GM18873 (cell line): Measurements from ENCODE around the gene PPARG.
"Not testable (repeated sequence)": the region's sequence is repeated elsewhere in the genome, so short reads cannot be mapped to it uniquely, and the experiment has no call there.

ENCODE experiments used
- ATAC-seq: cut with Tn5 transposase; IDR thresholded peaks from one replicate; pipeline ENCODE4 v1.9.1; 2021; ENCODE audit warnings: mild to moderate bottlenecking, moderate library complexity, moderate number of reproducible peaks; ENCODE audit not compliant: unreplicated experiment, low FRiP score

Gene PPARG

GRCh38 chr3:12437221-12437605, 148.3 kb downstream of the PPARG start:
- ATAC-seq: no peak

GRCh38 chr3:12437861-12438260, 149.0 kb downstream of the PPARG start:
- ATAC-seq: no peak

- ATAC-seq: no peak
These were observed 149.4 kb downstream of the PPARG start for GRCh38 chr3:12438318-12438717.

GRCh38 chr3:12439161-12439940, 150.5 kb downstream of the PPARG start:
- no peak for ATAC-seq

- no peak for ATAC-seq
These were observed 152.3 kb downstream of the PPARG start for GRCh38 chr3:12440927-12441714.

- ATAC-seq: no peak
These were observed 154.0 kb downstream of the PPARG start for GRCh38 chr3:12442654-12443501.

GRCh38 chr3:12443781-12444522, 155.1 kb downstream of the PPARG start:
- ATAC-seq: no peak

- ATAC-seq: no peak
These were observed 156.0 kb downstream of the PPARG start for GRCh38 chr3:12444582-12445471.

GRCh38 chr3:12445523-12446240, 156.8 kb downstream of the PPARG start:
- ATAC-seq: no peak

GRCh38 chr3:12446298-12446697, 157.4 kb downstream of the PPARG start:
- no peak for ATAC-seq

- ATAC-seq: no peak
These were observed 158.2 kb downstream of the PPARG start for GRCh38 chr3:12447075-12447474.

GRCh38 chr3:12448404-12449202, 159.7 kb downstream of the PPARG start:
- ATAC-seq: not testable (repeated sequence)

- no peak for ATAC-seq
These were observed 161.2 kb downstream of the PPARG start for GRCh38 chr3:12449889-12450682.

GRCh38 chr3:12451481-12451880, 162.6 kb downstream of the PPARG start:
- ATAC-seq: no peak

- ATAC-seq: no peak
These were observed 163.1 kb downstream of the PPARG start for GRCh38 chr3:12451960-12452359.

- ATAC-seq: no peak
These were observed 163.8 kb downstream of the PPARG start for GRCh38 chr3:12452361-12453330.
